BLaER1 (cell line): ENCODE results near the gene IL17RA.

ENCODE experiments used
- H3K27ac ChIP-seq: shearing (Covaris generic); formaldehyde crosslinking; 2 replicates; pipeline ENCODE4 v1.8.1; 2022
- H3K27me3 ChIP-seq: shearing (Covaris generic); formaldehyde crosslinking; 2 replicates; pipeline ENCODE4 v1.8.1; 2022
- H3K36me3 ChIP-seq: shearing (Covaris generic); formaldehyde crosslinking; 2 replicates; pipeline ENCODE4 v1.8.1; 2022
- H3K4me1 ChIP-seq: shearing (Covaris generic); formaldehyde crosslinking; 2 replicates; pipeline ENCODE4 v1.8.1; 2022
- H3K4me2 ChIP-seq: shearing (Covaris generic); formaldehyde crosslinking; 2 replicates; pipeline ENCODE4 v1.8.1; 2022
- H3K4me3 ChIP-seq: shearing (Covaris generic); formaldehyde crosslinking; 2 replicates; pipeline ENCODE4 v1.8.1; 2022
- H3K9ac ChIP-seq: shearing (Covaris generic); formaldehyde crosslinking; 2 replicates; pipeline ENCODE4 v1.8.1; 2022
- H3K9me3 ChIP-seq: shearing (Covaris generic); formaldehyde crosslinking; 2 replicates; pipeline ENCODE4 v1.8.1; 2022
- H4K20me1 ChIP-seq: shearing (Covaris generic); formaldehyde crosslinking; 2 replicates; pipeline ENCODE4 v1.8.1; 2022
- Cebpa-rat ChIP-seq: shearing (Covaris generic); IDR thresholded peaks from 2 replicates; pipeline ENCODE4 v1.8.1; 2022

The IL17RA gene

DNA sequence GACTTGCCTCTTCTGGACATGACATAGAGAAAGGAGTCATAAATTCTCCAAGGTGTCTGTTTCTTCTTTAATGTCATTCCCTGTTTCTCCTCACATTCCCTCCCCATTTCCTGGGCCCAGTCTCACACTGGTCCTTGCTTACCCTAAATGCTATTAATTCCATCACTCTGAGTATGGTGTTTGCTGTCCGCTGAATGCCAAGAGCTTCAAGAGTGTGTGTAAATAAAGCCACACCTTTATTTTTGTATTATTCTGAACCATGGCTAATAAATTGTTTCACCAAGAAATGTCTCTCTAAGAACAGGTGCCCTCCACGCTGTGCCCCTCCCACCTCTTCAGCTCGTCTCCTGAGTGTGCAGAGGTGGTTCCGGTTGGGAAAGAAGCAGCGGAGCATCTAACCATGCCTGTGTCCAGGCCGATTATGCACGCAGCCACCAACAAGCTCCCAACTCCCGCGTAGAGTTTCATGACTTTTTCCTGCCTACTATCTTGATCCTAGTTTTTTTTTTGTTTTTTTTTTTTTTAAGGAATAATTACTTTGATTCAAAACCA is 27.8 kb downstream of the IL17RA start:
- no peaks in the 10 kb centered on the region for H3K9me3 ChIP-seq

DNA sequence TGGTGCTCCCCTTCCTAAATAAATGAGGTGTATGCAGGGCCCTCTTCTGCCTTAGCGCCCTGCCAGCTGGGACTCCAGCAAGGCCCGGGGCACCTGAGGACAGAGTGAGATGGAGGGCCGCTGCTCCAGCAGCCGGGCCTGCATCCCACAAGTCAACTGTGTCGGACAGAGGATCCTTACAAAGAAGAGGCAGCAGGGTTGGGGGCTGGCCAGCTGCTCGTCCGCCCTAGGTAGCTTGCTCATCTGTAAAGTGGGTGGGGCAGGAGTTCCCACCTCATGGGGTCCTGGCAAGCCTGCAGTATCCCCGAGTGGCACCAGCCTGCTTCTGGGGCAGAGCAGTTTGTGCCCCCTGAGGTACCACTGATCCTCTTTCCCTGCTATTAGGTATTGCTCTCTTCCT is 28.8 kb downstream of the IL17RA start:
- H3K9ac ChIP-seq, result no peak overlapping the region
- no peaks in the 10 kb centered on the region for H3K27me3 ChIP-seq
- no peak overlapping the region for H3K4me3 ChIP-seq
- H3K4me1 ChIP-seq, result peaks cover 67% of the 10 kb centered on the region
- H3K27ac ChIP-seq, result no peak overlapping the region
- H4K20me1 ChIP-seq, result peaks cover 59% of the 10 kb centered on the region
- no peaks in the 10 kb centered on the region for H3K9me3 ChIP-seq
- no peak for TF ChIP-seq Cebpa-rat
- no peak overlapping the region for H3K4me2 ChIP-seq
- peaks cover 22% of the 10 kb centered on the region for H3K36me3 ChIP-seq

More for the DNA sequence above, 27.8 kb downstream of the IL17RA start:
- no peak overlapping the region for H3K4me3 ChIP-seq
- H3K4me2 ChIP-seq, result no peak overlapping the region; the same call in 1 of the 2 replicates
- H4K20me1 ChIP-seq, result peaks cover 56% of the 10 kb centered on the region
- H3K36me3 ChIP-seq, result peaks cover 32% of the 10 kb centered on the region
- H3K27ac ChIP-seq, result no peak overlapping the region
- H3K4me1 ChIP-seq, result peaks cover 57% of the 10 kb centered on the region
- H3K9ac ChIP-seq, result no peak overlapping the region
- no peak for TF ChIP-seq Cebpa-rat
- H3K27me3 ChIP-seq, result no peaks in the 10 kb centered on the region

DNA sequence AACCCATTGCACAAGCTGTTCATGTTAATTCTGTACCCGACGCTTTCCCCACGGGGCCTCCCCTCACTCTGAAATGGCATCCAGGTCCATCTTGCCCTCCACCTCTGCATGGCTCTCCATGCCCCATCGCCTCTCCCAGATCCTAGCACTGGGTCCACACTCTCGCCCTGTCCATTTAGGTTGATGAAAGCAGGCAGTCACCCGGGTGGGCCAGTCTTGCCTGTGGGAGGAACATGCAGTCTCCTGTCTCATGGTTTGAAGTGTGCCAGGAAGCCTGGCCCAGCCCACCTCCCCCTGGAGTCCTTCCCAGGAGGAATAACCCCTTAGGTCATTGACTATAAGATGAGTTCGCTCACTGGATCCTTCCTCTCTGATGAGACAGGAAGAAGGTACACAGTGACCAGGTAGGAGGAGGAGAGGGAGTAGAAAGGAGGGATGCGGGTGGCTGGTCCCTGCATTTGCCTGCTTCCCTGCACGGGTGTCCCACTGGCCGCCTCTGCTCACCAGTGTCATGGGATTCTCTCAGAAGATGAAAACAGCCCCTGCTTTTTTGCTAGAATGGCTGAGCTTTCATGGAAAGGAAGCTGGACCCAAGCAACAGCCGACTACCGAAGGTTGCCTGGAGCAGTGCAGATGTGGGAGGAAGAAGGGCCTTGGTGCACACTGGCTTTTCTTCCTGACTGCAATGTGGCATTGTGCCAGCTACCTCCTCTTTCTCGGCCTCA is 29.5 kb downstream of the IL17RA start:
- peak overlapping the region; percentile 18 for H3K27ac ChIP-seq
- peaks cover 75% of the 10 kb centered on the region for H3K4me1 ChIP-seq
- H3K4me2 ChIP-seq, result peak overlapping the region; percentile 99
- peaks cover 59% of the 10 kb centered on the region for H4K20me1 ChIP-seq
- TF ChIP-seq Cebpa-rat, result no peak
- H3K4me3 ChIP-seq, result no peak overlapping the region
- peaks cover 15% of the 10 kb centered on the region for H3K36me3 ChIP-seq
- H3K9me3 ChIP-seq, result no peaks in the 10 kb centered on the region
- no peak overlapping the region for H3K9ac ChIP-seq
- no peaks in the 10 kb centered on the region for H3K27me3 ChIP-seq

DNA sequence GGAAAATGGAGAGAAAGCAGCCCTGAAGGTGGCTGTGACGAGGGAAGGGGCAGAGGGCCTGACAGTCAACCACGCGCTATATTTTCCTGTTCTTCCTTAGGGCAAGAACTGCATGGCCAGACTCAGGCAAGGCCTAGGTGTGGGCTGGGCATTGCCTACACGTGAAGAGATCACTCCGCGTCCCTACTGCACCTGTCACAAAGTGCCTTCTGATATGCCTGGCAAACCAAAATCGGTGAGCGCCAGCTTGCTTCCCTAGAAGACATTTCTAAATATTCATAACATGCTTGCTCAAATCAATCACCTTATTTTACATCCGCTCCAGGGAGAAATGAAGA is 30.1 kb downstream of the IL17RA start:
- TF ChIP-seq Cebpa-rat, result no peak
- H3K27ac ChIP-seq, result 0 out of 2 replicates have a peak overlapping the region, but pooled peaks have one; percentile 18
- H3K9me3 ChIP-seq, result no peaks in the 10 kb centered on the region
- no peak overlapping the region for H3K9ac ChIP-seq
- H3K4me2 ChIP-seq, result peak overlapping the region; percentile 99
- H4K20me1 ChIP-seq, result peaks cover 59% of the 10 kb centered on the region
- peaks cover 9% of the 10 kb centered on the region for H3K36me3 ChIP-seq
- no peaks in the 10 kb centered on the region for H3K27me3 ChIP-seq
- peaks cover 80% of the 10 kb centered on the region for H3K4me1 ChIP-seq
- H3K4me3 ChIP-seq, result no peak overlapping the region

DNA sequence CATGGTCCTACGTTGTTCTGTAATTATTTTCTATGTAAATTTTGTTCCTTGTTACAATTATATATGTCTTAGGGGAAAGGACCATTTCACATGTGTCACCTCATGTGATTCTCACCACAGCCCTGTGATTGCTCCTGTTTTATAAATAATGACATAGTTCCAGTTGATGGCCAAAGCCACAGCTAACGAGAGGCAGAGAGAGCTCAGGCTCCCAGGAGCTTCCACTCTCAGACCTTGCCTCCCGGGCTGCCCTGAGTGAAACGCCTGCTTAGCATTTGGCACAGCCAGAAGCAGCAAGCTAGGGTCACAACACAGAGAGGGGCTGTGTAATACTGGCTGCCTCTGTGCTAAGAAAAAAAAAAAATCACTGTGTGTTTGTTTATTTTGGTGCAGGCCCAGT is 30.4 kb downstream of the IL17RA start:
- H3K4me3 ChIP-seq, result no peak overlapping the region
- peaks cover 6% of the 10 kb centered on the region for H3K36me3 ChIP-seq
- H3K9ac ChIP-seq, result no peak overlapping the region
- no peaks in the 10 kb centered on the region for H3K9me3 ChIP-seq
- peak overlapping the region; percentile 61; the same call in 1 of the 2 replicates for H3K27ac ChIP-seq
- H3K27me3 ChIP-seq, result 0 out of 2 replicates have a peak, but pooled peaks cover under 1% of the 10 kb centered on the region
- H3K4me1 ChIP-seq, result peaks cover 84% of the 10 kb centered on the region
- peaks cover 59% of the 10 kb centered on the region for H4K20me1 ChIP-seq
- TF ChIP-seq Cebpa-rat, result no peak
- H3K4me2 ChIP-seq, result peak overlapping the region; percentile 99

GRCh38 chr22:17115945-17116565 is 31.3 kb downstream of the IL17RA start:
- H4K20me1 ChIP-seq, result peaks cover 61% of the 10 kb centered on the region
- no peak for TF ChIP-seq Cebpa-rat
- peak overlapping the region; percentile 99 for H3K4me2 ChIP-seq
- peaks cover 4% of the 10 kb centered on the region; the same call in 1 of the 2 replicates for H3K27me3 ChIP-seq
- no peak overlapping the region for H3K4me3 ChIP-seq
- peaks cover 86% of the 10 kb centered on the region for H3K4me1 ChIP-seq
- peak overlapping the region; percentile 61 for H3K27ac ChIP-seq
- no peaks in the 10 kb centered on the region for H3K9me3 ChIP-seq
- H3K36me3 ChIP-seq, result no peaks in the 10 kb centered on the region
- peak overlapping the region; percentile 47; the same call in 1 of the 2 replicates for H3K9ac ChIP-seq

DNA sequence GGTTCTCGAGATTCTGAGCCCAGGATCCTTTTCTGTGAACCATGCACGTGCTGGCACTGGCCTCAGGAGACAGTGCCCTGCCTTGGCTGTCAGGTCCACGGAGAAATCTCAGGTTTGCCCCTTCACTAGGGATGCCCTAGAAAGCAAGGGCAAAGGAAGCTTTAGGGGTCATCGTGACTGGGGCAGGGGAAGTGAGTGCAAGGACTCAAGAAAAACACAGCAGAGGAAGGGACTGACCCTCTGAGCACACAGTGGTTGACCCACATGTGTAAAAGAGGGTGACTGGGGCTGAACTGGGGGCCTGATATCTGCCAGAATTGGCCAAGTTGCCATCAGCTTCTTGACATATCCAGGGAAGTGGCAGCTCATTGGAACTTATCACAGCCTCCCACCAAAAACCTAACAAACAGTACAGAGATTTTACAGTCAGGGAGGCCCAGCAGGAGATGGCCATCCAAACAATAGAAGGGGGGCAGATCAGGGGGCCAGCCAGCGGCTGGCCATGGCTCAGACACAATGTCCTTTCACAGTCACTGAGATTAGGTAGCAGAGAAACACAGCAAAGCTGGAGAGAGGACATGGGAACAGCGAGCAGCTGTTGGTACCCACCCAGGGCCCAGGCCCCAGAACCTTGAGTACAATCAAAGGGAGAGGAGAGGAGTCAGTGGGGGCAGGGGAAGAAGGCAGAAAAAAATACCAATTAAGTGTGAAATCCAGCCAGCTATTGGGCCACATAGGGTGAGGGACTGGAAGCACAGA is 32.0 kb downstream of the IL17RA start:
- H3K4me2 ChIP-seq, result peak overlapping the region; percentile 99

DNA sequence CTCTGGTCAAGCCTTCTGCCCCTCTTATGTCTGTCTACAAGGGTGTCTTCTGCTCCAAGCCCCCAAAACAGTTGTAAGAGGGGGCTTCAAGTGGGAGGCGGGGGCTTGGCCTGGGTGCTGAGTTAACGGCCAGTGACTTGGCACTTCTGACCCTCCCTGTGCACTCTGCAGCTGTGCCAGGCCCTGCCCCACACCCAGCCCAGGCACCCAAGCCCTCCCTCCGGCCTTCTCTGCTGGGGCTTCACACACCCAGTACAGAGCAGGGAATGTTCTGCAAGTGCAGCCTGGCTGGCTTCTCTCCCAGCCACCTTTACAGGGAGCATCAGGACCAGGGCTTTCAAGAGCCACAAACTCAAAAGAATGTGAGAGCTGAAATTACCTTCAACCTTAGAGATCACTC is 32.6 kb downstream of the IL17RA start:
- Histone ChIP-seq H3K4me1 (peaks cover 90% of the 10 kb centered on the region), H3K36me3 (no peaks in the 10 kb centered on the region), H3K27me3 (peaks cover 8% of the 10 kb centered on the region; the same call in 1 of the 2 replicates), H3K27ac (peak overlapping the region; percentile 61; the same call in 1 of the 2 replicates), H3K4me3 (no peak overlapping the region), H4K20me1 (peaks cover 55% of the 10 kb centered on the region), H3K4me2 (peak overlapping the region; percentile 99), H3K9me3 (no peaks in the 10 kb centered on the region), H3K9ac (peak overlapping the region; percentile 47; the same call in 1 of the 2 replicates)
- TF ChIP-seq Cebpa-rat, result no peak

More for the DNA sequence above, 32.0 kb downstream of the IL17RA start:
- no peak overlapping the region for H3K4me3 ChIP-seq
- peak overlapping the region; percentile 47; the same call in 1 of the 2 replicates for H3K9ac ChIP-seq
- peaks cover 58% of the 10 kb centered on the region for H4K20me1 ChIP-seq
- no peak for TF ChIP-seq Cebpa-rat
- peaks cover 7% of the 10 kb centered on the region; the same call in 1 of the 2 replicates for H3K27me3 ChIP-seq
- peaks cover 89% of the 10 kb centered on the region for H3K4me1 ChIP-seq
- H3K9me3 ChIP-seq, result no peaks in the 10 kb centered on the region
- H3K36me3 ChIP-seq, result no peaks in the 10 kb centered on the region
- peak overlapping the region; percentile 61 for H3K27ac ChIP-seq

- peaks cover 54% of the 10 kb centered on the region for H4K20me1 ChIP-seq
- no peak for TF ChIP-seq Cebpa-rat
- H3K27me3 ChIP-seq, result peaks cover 8% of the 10 kb centered on the region; the same call in 1 of the 2 replicates
- H3K4me3 ChIP-seq, result 0 out of 2 replicates have a peak overlapping the region, but pooled peaks have one; percentile 6
- H3K36me3 ChIP-seq, result no peaks in the 10 kb centered on the region
- peak overlapping the region; percentile 16; the same call in 1 of the 2 replicates for H3K27ac ChIP-seq
- no peaks in the 10 kb centered on the region for H3K9me3 ChIP-seq
- H3K4me2 ChIP-seq, result peak overlapping the region; percentile 99
- H3K4me1 ChIP-seq, result peaks cover 85% of the 10 kb centered on the region
- peak overlapping the region; percentile 27; the same call in 1 of the 2 replicates for H3K9ac ChIP-seq
These were observed 33.1 kb downstream of the IL17RA start for GRCh38 chr22:17117890-17118289.
